HFF-Myc (cell line): Measurements from ENCODE around the gene RXRB.

ENCODE experiments used
- DNase-seq: peaks from one replicate; pipeline ENCODE4 v3.0.0-alpha.2; 2011; ENCODE audit warnings: low read depth; ENCODE audit errors: extremely low read depth
- H3K4me3 ChIP-seq: replicated peaks from 2 replicates; pipeline ENCODE4 v1.5.1; 2011; ENCODE audit warnings: low read depth, mild to moderate bottlenecking, control low read depth, low read length
- CTCF ChIP-seq: IDR thresholded peaks from 2 replicates; pipeline ENCODE4 v1.5.1; 2012; ENCODE audit warnings: mild to moderate bottlenecking, low read depth, low read length, control low read depth; ENCODE audit errors: missing control alignments

Gene RXRB

GRCh38 chr6:33167374-33168283 lies 32.8 kb downstream of the RXRB start:
- no peak for DNase-seq
- no peak overlapping the region for H3K4me3 ChIP-seq
- TF ChIP-seq CTCF: no peak

GRCh38 chr6:33166811-33167210 lies 33.7 kb downstream of the RXRB start:
- no peak overlapping the region for H3K4me3 ChIP-seq
- no peak for TF ChIP-seq CTCF
- DNase-seq: no peak

- no peak for DNase-seq
- no peak for TF ChIP-seq CTCF
- H3K4me3 ChIP-seq: no peak overlapping the region
These were observed 34.1 kb downstream of the RXRB start for GRCh38 chr6:33166363-33166762.

- no peak for DNase-seq
- no peak for TF ChIP-seq CTCF
- H3K4me3 ChIP-seq: no peak overlapping the region
These were observed 34.7 kb downstream of the RXRB start for GRCh38 chr6:33165581-33166258.

GRCh38 chr6:33164665-33165373 lies 35.6 kb downstream of the RXRB start:
- TF ChIP-seq CTCF: no peak
- DNase-seq: no peak
- no peak overlapping the region for H3K4me3 ChIP-seq

GRCh38 chr6:33164176-33164575 lies 36.3 kb downstream of the RXRB start:
- H3K4me3 ChIP-seq: no peak overlapping the region
- no peak for TF ChIP-seq CTCF
- DNase-seq: no peak
